ENCODE data around the gene XYLT1.

- TF ChIP-seq, protein P1, sequence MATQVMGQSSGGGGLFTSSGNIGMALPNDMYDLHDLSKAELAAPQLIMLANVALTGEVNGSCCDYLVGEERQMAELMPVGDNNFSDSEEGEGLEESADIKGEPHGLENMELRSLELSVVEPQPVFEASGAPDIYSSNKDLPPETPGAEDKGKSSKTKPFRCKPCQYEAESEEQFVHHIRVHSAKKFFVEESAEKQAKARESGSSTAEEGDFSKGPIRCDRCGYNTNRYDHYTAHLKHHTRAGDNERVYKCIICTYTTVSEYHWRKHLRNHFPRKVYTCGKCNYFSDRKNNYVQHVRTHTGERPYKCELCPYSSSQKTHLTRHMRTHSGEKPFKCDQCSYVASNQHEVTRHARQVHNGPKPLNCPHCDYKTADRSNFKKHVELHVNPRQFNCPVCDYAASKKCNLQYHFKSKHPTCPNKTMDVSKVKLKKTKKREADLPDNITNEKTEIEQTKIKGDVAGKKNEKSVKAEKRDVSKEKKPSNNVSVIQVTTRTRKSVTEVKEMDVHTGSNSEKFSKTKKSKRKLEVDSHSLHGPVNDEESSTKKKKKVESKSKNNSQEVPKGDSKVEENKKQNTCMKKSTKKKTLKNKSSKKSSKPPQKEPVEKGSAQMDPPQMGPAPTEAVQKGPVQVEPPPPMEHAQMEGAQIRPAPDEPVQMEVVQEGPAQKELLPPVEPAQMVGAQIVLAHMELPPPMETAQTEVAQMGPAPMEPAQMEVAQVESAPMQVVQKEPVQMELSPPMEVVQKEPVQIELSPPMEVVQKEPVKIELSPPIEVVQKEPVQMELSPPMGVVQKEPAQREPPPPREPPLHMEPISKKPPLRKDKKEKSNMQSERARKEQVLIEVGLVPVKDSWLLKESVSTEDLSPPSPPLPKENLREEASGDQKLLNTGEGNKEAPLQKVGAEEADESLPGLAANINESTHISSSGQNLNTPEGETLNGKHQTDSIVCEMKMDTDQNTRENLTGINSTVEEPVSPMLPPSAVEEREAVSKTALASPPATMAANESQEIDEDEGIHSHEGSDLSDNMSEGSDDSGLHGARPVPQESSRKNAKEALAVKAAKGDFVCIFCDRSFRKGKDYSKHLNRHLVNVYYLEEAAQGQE (IDR thresholded peaks at IDR 0.05; ENCODE audit: borderline replicate concordance): no peak
- TF ChIP-seq CTCF (IDR thresholded peaks at IDR 0.05; ENCODE audit: poor library complexity, severe bottlenecking) (no peak), POLR2AphosphoS5 (IDR thresholded peaks at IDR 0.05) (no peak)
Observed at GRCh38 chr16:17411263-17411662, 59.5 kb downstream of the XYLT1 start.
